RWPE1 (cell line): Measurements from ENCODE around the gene HMHB1.

Experiments
- CTCF ChIA-PET: fragments of 350-600 bp; sonication (Branson Sonifier 250); formaldehyde crosslinking; extraction: SDS; loops from one replicate; lab custom pipeline; 2021; lab: Yijun Ruan, JAX
- POLR2A ChIA-PET: fragments of 400-600 bp; formaldehyde crosslinking; extraction: SDS; loops from one replicate; lab custom pipeline; 2020; ENCODE audit warnings: antibody characterized with exemption; ENCODE audit not compliant: low non-redundant PET; lab: Yijun Ruan, JAX
- DNase-seq: peaks from one replicate; pipeline ENCODE4 v3.0.0; 2012; ENCODE audit warnings: low spot score
- H3K27ac ChIP-seq: fragments of 450-650 bp; 2 replicates; pipeline ENCODE4 v1.5.1; 2017
- TF ChIP-seq, protein P1 (sequence below): fragments of 450-650 bp; conservative IDR thresholded peaks from 2 replicates; pipeline ENCODE4 v1.5.1; 2017; ENCODE audit warnings: low read depth, mild to moderate bottlenecking

The HMHB1 gene

DNA sequence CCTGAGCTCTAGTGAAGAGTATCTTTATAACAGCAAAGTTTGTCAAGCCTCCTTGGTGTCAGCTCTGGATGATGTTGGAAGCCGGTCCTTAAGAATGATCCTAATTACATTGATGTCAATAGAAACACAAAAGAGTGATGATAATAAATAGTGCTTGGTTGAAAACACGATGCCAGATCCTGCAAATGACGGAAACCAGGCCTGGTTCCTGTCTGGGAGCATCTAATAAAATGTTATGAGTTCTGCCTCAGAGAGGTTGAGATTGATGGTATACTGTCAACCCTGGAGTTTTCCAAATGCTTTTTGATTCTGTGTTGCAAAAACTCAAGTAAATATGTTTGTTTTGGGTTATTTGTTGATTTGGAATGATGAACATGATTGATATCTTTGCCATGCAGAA, 23.3 kb downstream of the HMHB1 start:
- CTCF ChIA-PET: interaction anchor here (1.1 kb wide), 1 partner anchor 11 kb away, joined by 4 read pairs; no protein-coding TSS in a partner anchor
- TF ChIP-seq, protein P1, sequence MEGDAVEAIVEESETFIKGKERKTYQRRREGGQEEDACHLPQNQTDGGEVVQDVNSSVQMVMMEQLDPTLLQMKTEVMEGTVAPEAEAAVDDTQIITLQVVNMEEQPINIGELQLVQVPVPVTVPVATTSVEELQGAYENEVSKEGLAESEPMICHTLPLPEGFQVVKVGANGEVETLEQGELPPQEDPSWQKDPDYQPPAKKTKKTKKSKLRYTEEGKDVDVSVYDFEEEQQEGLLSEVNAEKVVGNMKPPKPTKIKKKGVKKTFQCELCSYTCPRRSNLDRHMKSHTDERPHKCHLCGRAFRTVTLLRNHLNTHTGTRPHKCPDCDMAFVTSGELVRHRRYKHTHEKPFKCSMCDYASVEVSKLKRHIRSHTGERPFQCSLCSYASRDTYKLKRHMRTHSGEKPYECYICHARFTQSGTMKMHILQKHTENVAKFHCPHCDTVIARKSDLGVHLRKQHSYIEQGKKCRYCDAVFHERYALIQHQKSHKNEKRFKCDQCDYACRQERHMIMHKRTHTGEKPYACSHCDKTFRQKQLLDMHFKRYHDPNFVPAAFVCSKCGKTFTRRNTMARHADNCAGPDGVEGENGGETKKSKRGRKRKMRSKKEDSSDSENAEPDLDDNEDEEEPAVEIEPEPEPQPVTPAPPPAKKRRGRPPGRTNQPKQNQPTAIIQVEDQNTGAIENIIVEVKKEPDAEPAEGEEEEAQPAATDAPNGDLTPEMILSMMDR: no peak
- POLR2A ChIA-PET: no interaction called here
- H3K27ac ChIP-seq: no peak overlapping the region
- no peak for DNase-seq

DNA sequence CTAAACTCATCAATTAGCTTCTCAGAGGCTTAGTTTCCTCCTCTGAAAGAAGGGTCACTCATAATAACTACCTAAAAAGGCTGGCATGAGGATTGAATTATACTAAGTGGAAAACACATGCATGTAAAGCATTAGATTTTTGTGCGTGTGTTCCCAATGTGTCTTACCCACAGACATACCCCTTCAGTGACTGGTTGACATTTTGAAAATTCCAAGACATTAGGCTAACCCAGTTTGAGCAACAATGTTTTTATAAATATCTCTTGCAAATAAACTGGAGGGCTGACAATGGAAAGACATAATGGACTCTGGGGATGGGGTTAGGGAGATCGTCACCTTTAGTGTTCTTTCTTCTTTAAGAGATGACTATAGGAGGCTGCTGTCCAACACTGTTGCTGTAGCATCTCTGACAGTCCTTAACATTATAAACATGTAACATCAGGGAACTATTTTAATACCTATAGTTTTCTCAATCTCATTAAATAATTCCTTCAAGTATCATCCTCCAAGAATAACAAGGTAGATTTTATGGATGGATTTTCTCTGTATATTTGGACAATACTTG, 24.3 kb downstream of the HMHB1 start:
- DNase-seq: no peak
- no peak overlapping the region for H3K27ac ChIP-seq
- POLR2A ChIA-PET: no interaction called here
- TF ChIP-seq, protein P1: no peak
- CTCF ChIA-PET: interaction anchor here (0.7 kb wide), 1 partner anchor 1958 kb away, joined by 3 read pairs; no protein-coding TSS in a partner anchor

DNA sequence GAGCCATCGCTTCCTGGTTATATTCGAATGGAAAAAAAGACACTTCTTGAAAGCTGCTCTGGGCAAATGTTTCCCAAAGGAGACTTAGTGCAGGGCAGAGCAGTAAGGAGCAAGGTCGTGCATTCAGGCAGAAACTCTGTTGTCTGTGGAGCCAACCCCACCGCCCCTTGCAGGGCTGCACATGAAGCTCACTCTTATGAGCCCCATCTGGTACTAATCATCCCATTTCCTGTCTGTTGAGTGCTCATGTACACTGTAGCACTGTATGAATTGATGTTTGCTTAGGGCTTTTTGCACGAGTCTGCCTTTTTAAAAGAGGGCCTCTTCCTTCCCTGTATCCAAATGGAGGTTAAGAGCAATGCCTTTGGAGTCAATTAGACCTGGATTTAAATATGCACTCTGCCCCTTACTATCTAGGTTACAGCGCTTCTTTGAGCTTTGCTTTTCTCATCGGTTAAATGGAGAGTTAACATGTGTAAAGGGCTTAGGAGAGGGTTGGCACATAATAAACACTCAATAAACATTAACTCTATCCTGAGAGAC, 25.4 kb downstream of the HMHB1 start:
- TF ChIP-seq, protein P1: no peak
- ChIA-PET CTCF (interaction anchor here (0.7 kb wide), 1 partner anchor 1956 kb away, joined by 3 read pairs; no protein-coding TSS in a partner anchor), POLR2A (no interaction called here)
- no peak overlapping the region for H3K27ac ChIP-seq
- no peak for DNase-seq

DNA sequence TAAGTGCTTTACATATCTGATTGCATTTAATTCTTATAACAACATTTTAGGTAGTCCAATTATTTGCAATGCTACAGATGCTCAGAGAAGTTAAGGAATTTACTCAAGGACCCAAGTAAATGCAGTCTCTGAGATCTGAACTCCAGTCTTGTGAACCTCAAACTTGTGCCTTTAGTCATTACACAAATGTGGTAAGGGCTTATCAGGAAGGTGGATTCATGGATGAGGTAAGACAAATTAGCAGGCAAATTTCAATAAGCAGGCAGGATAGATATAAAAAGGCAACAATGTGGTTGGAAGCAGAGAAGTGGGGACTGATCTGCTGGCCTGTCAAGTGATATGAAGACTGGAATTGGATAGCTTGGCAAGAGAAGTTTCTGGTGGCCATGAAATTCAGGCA, 29.5 kb downstream of the HMHB1 start:
- POLR2A ChIA-PET: no interaction called here

DNA sequence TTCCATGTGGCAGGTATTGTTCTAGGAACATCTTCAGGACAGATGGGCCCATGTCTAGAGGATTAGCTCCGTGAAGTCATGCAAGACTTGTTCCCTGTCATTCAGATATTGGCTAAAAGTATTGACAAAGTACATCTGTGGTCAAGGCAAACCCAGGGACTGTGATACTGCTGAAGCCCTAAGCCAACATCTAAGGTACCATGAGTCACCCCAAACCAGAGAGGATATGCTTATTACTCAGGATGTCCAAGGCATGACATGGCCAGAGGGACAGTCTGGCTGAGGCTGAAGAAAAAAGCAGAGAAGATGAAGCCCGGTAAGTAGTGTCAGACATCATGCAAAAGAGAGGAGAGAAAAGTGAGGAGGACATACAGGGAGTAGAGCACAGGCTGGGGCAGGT, 31.0 kb downstream of the HMHB1 start:
- no peak for DNase-seq
- POLR2A ChIA-PET: no interaction called here
- H3K27ac ChIP-seq: no peak overlapping the region
- TF ChIP-seq, protein P1: no peak
- CTCF ChIA-PET: no interaction called here

More for the DNA sequence above, 29.5 kb downstream of the HMHB1 start:
- TF ChIP-seq, protein P1: no peak
- no peak for DNase-seq
- H3K27ac ChIP-seq: no peak overlapping the region
- CTCF ChIA-PET: interaction anchor here (0.6 kb wide), 1 partner anchor 148 kb away, joined by 3 read pairs; no protein-coding TSS in a partner anchor

DNA sequence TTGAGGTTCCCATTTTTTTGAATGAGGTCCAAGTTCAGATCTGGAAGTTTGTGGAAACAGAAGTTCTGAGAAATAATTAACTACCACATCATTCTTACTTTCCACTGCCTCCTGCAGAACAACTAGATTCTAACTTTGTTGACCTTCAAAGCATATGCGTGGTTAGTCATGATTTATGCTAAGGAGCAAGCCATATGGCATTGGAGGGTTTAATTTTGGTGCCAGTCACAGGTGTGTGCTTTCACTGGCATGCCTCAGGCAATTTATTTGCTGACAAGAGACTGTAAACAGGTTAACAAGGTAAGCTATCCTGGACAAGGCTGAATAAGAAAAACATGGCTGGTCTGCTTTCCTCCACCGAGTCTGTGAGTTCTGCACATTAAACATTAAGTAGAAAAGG, 31.5 kb downstream of the HMHB1 start:
- TF ChIP-seq, protein P1: no peak
- ChIA-PET POLR2A (no interaction called here), CTCF (no interaction called here)

More for the DNA sequence above, 31.5 kb downstream of the HMHB1 start:
- no peak overlapping the region for H3K27ac ChIP-seq
- no peak for DNase-seq
